GM23338 (cell line): ENCODE measurements around the gene MAD1L1.

Source experiments
- CTCF ChIP-seq, 2 experiments: fragments of 200-600 bp in 1 of 2; sonication (generic) in 1 of 2; conservative IDR thresholded peaks; 2 replicates each; pipeline versions ENCODE4 v1.5.1 to v1.6.1; 2016 to 2017; ENCODE audit warnings: antibody characterized with exemption in 2 of 2, low read depth in 2 of 2, mild to moderate bottlenecking in 2 of 2, moderate library complexity in 1 of 2
- ETS1 ChIP-seq: IDR thresholded peaks from 2 replicates; pipeline ENCODE4 v1.6.1; 2016; ENCODE audit warnings: antibody characterized with exemption
- EZH2 ChIP-seq: fragments of 200-600 bp; sonication (generic); IDR thresholded peaks from one replicate; pipeline ENCODE4 v1.8.0; 2017; ENCODE audit warnings: antibody characterized with exemption, mild to moderate bottlenecking, low read depth; ENCODE audit not compliant: unreplicated experiment
- EZH2phosphoT487 ChIP-seq: fragments of 200-600 bp; sonication (generic); IDR thresholded peaks from one replicate; pipeline ENCODE4 v1.8.1; 2018; ENCODE audit warnings: antibody characterized with exemption; ENCODE audit not compliant: unreplicated experiment
- JUNB ChIP-seq: IDR thresholded peaks from one replicate; pipeline ENCODE4 v1.6.1; 2016; ENCODE audit warnings: antibody characterized with exemption; ENCODE audit not compliant: unreplicated experiment
- POLR2AphosphoS5 ChIP-seq: IDR thresholded peaks from 2 replicates; pipeline ENCODE4 v1.6.1; 2016; ENCODE audit warnings: antibody characterized with exemption, low read depth
- REST ChIP-seq: IDR thresholded peaks from one replicate; pipeline ENCODE4 v1.6.1; 2018; ENCODE audit warnings: antibody characterized with exemption; ENCODE audit not compliant: unreplicated experiment
- ZNF114 ChIP-seq: fragments of 250-450 bp; sonication (Bioruptor Pico); IDR thresholded peaks from 2 replicates; pipeline ENCODE4 v1.5.0; 2020; ENCODE audit warnings: mild to moderate bottlenecking, moderate library complexity
- ZNF331 ChIP-seq: fragments of 250-450 bp; sonication (Bioruptor Pico); IDR thresholded peaks from 2 replicates; pipeline ENCODE4 v1.5.0; 2020; ENCODE audit warnings: low read depth, mild to moderate bottlenecking, moderate library complexity

DNA sequence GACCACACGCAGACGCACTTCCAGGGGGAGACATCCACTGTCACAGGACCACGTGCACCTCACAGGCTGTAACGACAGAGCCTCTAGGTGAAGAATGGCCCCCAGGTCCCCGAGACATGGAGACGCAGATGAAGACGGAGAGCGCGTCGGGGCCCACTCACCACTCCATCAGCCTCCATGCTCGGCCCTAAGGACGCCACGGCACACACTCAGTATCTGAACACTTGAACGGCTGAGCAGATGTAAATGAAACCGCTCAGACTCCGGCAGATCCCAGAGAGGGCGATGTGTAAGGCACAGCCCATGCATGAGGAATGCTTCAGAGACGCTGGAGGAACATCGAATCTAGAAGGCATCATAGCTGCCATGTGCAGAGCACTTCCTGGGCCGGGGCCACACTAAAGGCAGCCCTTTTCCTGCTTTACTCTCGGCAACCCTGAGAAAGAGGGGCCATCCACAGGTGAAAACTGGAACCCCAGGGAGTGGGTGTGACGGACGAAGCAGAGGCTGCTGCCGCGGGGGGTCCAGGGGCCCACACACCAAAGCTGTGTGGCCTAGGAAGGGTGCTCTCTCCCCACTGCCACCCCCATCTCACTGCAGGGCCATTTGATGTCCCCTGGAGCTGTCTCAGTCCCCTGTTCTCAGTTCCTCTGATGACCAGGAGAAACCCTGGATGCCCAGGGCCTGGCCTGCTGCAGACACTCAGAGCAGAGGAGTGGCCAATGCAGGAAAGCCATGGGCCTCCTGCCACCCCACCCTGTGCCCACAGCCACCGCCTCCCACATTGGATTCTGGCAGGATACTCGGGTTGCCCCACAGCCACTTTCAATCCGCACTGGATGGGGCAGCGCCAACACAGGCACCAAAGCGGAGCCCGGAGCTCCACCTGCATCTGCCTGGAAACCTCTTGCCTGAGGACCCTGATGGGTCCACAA is 253.8 kb downstream of the MAD1L1 start:
- TF ChIP-seq CTCF (conservative IDR thresholded peaks at IDR 0.05; ENCODE audit: low read depth in 2 of 2) (no peak), EZH2 (no peak), EZH2phosphoT487 (no peak), REST (no peak), JUNB (no peak), POLR2AphosphoS5 (no peak), ZNF114 (CRISPR knock-in tag) (no peak), ZNF331 (CRISPR knock-in tag) (no peak), ETS1 (no peak)
